ENCODE results near the gene IQSEC2.
A peak's percentile ranks its signal among the peaks of the same experiment; 100 is the strongest.

The IQSEC2 gene

DNA sequence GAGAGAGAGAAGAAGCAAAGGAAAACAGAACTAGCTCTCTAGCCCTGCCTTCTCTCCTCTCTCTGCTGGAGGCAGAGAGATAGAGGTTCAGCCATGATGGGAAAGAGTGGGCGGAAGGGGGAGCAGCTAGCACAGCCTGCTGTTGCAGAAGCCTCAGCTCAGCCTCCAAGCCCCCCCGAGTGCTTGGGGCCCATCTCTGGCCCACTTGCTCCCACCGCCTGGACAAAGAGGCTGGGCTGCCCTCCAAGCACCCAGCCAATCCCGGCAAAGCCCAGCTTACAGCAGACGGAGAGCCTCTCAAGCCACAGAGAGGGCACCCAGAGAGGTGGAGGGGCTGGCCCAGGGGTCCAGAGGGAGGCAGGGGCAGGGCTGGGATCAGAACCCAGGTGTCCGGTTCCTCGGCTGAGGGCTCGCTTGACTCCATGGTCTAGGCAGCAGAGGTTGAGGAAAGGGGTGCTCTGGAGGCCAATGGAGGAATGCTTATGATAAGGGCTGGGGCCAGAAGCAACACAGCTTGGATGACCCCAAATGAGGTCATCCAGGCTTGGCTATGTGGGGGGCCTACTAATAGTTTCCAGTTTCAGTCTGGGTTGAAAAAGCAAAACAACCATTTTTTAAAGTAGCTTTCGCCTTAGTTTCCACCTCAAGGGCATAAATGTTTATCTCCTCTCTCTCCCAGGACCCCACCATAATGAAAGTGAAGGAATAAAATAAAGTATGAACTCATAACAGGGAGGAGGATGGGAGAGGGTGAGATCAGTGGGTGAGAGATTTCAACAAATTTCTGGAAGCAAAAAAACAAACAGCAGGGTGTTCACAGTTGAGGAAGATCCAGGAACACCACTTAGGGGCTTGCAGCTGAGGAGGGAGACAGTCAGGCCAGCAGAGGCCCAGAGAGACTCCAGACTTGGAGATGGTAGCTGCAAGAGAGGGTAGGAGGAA, 24.9 kb upstream of the IQSEC2 start:
- DNase-seq, result no peak

DNA sequence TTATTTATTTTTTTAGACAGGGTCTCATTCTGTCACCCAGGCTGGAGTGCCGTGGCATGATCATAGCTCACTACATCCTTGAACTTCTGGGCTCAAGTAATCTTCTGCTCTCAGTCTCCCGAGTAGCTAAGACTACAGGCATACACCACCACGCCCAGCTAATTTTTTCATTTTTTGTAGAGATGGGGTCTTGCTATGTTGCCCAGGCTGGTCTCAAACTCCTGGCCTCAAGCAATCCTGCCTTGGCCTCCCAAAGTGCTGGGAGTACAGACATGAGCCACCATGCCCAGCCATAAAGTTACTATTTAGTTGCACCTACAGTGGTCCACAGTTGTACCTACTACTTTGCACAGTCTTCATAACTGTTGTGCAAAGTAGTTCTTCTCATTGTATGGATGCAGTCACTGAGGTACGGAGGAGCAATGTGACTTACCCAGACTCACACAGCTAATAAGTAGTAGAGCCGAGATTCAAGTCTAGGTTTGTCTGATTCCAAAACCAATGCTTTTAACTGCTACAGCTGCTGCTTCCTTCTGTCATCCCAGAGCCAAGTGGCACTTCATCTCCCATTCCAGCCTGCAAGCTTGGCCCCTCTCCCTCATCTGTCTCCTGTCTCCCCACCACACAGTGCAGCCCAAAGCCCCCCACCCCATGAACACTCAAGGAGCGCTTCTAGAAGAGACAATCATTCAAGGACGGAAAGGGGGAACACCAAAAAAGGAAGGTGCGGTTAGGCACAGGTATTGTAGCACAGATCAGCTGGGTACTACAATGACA, 24.0 kb upstream of the IQSEC2 start:
- DNase-seq, result no peak

DNA sequence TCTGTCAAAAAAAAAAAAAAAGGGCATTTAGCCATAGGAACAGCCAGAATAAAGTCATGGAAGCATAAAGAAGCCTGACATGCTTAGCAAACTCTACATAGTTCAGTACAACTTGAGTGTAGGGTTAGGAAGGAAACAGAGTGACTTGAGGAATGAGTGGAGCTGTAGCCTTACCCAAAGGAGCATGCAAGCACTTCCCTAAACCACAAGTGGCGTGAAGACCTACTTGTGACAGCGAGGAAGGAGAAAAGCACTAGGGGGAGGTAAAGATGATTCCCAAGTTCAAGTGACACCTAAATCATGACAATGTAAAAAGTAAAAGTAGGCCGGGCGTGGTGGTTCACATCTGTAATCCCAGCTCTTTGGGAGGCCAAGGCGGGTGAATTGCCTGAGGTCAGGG, 21.8 kb upstream of the IQSEC2 start:
- no peak for DNase-seq

DNA sequence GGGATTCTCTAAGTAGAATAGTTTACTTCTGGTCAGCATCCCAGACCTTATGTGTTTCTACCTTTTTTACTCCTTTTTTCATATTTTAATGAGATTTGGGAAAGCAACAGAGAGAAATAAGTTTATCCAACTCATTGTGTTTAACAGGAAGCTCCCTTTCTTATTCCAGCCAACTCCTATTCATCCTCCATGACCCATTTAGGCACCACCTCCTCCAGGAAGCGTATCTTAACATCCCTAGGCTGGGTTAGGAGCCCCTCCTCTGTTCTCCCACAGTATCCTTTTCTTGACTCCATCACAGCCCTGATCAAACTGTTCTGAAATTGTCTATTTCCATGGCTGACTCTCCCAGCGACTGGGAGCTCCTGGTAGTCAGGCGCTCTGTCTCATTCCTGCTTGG, 18.8 kb upstream of the IQSEC2 start:
- no peak for DNase-seq

GRCh38 chrX:53294024-53294648, 12.8 kb upstream of the IQSEC2 start:
- no peak for DNase-seq

- DNase-seq, result no peak
Observed at GRCh38 chrX:53291596-53291995, 10.2 kb upstream of the IQSEC2 start.

DNA sequence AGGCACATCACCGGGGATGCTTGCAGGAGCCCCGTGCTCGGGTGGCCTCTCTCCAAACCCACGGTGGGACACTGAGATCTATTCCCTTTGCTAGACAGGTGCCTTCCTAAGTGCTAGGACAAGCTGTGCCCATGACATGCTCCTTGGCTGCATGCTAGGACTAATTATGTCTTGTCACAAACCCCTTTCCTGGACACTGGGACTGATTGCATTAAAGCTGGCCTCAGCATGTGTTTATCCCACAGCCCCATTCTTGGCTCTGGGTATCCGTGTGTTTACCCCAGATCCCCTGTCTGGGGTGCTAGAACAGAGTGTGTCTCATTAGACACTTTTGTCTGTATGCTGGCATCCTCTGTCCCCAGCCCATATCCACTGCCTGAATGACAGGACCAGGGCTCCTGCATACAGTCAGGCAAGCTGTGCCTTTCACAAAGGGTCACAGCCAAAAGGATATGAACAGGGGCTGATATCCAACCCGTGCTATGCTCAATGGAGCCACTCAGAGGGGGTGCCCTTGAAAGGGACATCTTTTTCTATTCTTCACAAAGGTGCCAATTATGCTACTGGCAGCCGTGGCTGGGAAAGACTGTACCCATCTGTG, 9.2 kb upstream of the IQSEC2 start:
- no peak for DNase-seq

DNA sequence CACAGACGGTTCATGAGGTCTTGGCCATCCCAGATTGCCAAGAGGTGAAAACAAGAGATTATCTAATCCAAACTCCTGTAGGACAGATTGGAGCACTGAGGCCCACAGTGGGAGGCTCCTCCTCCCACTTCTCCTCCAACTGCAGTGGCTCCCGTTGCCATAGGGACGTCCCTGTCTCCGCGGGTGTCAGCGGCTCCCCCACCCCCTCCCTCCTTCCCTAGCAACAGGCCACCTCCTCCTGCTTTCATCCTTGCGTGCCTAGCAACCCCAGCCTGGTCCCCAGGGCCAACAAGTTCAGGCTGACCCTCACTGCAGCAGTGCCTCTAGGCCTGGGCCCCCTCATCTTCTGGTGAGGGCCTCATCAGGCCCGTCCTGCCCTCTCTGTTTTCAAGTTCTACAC, 6.8 kb upstream of the IQSEC2 start:
- no peak for DNase-seq

DNA sequence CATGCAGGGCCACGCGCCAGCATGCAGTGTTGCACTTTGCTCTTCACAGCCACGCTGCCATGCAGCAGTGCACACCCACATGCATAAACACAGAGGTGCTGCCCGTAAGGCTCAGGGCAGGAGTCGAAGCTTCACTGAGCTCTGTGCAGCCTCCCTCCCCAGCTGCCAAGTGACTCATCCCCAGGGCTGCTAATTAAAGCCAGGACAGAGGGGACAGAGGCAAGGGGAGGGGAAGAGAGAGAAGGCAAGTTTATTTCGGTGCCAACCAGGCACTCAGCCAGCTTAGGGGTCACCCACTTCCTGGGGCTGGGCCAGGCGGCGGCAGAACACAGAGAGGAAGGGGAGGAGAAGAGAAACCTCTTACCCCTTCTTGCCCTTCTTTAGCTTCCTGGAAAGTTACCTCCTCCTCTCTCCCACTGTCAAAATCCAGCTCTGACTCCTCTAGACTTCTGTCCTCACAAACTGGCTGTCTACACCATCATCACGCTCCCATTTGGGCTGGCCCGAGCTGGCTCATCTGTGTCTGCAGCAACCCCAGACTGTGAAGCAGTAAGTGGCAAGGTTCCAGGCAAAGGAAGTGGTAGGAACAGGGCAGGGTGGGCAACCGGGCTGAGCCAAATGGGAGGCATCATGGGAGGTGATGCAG, 6.2 kb upstream of the IQSEC2 start:
- DNase-seq, result no peak

- no peak for DNase-seq
Observed at GRCh38 chrX:53286171-53286570, 4.8 kb upstream of the IQSEC2 start.

DNA sequence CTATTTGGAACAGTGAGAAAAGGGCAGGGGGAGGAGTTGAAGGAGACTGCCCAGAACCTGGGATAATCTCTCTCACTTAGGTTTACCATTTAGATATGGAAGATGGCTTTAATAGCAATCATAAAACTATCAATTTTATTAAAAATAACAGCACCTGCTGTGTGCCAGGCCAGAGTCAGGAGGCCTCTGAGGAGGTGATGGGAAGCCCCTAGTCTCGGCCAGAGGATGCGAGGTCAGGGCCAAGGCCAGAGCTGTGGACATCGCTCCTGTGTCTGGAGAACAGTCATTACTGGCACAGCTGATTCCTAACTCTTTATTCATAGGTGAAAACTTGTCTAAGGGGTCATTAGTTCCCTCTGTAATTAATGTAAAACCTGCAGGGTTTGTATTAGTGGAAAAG, 4.2 kb upstream of the IQSEC2 start:
- no peak for DNase-seq

DNA sequence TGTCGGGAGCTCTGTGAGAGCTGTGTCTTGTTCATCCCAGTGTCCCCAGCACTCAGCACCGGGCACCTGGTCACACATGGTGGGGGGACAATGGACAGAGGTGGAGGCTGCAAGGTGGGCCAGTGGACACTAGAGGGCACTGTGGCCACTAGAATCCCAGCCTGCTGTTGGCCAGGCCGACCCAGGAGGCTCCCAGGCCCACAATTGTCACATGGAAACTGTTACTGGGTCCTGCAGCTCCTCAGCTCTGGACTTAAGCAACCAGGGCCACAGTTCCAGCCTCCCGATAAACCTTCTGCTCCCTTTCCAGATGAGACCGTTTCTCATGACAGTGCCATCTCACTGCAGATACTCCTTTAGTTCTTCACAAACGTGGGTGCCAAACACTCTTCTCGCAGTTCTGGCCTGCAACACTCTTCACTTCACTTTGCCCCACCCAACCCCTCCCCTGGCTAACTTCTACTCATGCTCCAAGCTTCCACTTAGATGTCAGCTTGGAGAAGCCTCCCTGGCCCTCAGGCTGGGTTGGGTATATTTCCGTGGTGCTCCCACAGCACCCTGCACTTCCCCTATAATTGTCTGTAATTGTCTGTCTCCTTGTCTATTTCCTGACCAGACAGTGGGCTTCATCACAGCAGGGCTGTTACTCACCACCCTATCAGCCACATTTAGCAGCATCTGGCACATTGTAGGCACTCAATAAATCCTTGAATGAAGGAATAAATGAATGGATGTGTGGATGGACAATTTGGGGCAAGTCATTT, 3.5 kb upstream of the IQSEC2 start:
- DNase-seq, result peak; percentile 37

GRCh38 chrX:53283567-53283966, 2.2 kb upstream of the IQSEC2 start:
- no peak for DNase-seq

DNA sequence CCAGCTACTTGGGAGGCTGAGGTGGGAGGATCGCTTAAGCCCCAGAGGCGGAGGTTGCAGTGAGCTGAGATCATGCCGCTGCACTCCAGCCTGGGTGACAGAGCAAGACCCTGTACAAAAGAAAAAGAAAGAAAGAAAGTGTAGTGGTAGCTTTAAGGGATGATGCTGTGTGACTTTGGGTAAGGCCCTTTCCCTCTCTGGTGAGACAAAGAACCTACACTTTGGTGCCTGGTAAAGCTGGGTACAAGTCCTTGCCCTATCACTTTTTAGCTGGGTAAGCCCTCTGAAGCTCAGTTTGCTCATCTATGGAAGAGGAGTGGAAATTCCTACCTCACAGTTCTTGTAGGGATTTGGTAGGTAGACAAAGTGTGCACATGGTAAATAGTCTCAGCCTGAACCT, 1.7 kb upstream of the IQSEC2 start:
- DNase-seq, result no peak

- no peak for DNase-seq
Observed at GRCh38 chrX:53281963-53282695, 745 bp upstream of the IQSEC2 start.

GRCh38 chrX:53280331-53281320, 758 bp downstream of the IQSEC2 start:
- peak; percentile 12 for DNase-seq

DNA sequence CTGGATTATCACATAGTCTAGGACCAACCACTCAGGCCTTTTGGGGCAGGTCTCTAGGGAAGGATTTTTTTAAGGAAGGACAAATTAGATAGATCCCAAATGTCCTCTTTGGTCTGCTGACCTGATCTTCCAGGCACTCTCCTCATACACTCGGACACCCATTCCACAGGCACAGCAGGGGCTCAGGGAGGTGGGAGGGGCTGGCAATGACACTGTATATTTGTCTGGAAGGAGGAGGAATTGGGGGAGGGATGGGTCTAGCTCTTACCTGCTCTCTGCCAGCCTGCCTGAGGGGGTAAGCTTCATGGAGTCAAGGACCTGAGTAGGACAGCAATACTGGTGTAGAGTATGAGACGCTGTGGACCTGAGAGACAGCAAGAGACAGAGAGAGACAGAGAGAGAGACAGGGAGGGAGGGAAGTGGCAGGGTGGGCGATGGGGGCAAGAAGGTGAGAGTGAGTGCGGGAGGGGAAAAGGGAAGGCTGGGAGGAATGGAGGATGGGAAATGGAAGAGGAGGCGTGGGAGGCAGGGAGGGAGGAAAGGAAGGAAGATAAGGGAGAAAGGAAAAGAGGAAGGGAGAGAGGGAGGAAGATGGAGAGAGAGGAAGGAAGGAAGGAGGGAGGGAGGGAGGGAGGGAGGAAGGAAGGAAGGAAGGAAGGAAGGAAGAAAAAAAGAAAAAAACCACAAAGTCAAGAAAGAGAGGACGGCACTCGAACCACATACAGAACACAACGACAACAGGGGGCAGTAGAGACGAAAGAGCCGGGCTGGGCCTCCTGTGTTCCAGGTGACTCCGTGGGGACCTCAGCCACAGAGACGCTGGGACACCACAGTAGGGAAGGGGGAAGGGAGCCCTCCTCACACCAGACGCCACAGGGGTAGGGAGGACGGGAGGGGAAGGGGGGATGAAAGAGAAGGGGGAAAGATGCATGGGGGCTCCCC, 1.8 kb downstream of the IQSEC2 start:
- DNase-seq, result no peak

DNA sequence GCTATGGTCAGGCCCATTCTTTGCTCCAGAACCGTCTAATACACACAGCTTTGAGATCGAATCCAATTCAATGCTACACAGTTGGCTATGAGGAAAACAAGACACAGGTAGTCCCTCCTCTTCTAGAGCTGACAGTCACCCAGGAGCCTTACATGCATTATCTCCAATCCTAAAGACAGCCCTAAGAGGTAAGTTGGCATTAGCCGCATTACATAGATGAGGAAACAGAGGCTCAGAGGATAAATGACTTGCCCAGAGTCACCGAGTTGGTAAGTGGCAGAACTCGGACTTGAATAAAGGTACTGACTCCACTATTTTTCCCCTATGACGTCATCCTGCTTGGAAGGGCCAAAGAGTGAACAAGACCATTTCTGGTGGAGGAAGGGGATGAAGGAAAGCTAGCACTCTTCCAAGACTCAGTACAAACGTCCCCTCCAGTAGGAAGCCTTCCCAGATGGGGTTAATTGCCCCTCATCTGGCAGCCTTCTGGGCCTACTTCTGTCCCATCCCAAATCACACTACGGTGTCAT, 8.5 kb downstream of the IQSEC2 start:
- DNase-seq, result no peak
